ENCODE data around the gene SEC11C. TPM values are rescaled to one million over a fixed set of nuclear protein-coding genes. Genes with fewer than 3 reads are reported as not detected.

SEC11C gene
- total and polyA plus RNA-seq, 2 of the 8 experiments (the other 6 are each of a cell fraction or from before 2014, with no cell fraction given) = 27.1 to 59.3 TPM

- TF ChIP-seq TEAD4 (IDR thresholded peaks at IDR 0.05; ENCODE audit: low read depth, low read length) (no peak), ASH2L (IDR thresholded peaks at IDR 0.05; ENCODE audit: low read length) (no peak), NRF1 (IDR thresholded peaks at IDR 0.05; ENCODE audit: low read depth, low read length) (no peak), ATF2 (IDR thresholded peaks at IDR 0.05; ENCODE audit: low read length) (no peak), PHF8 (conservative IDR thresholded peaks at IDR 0.05; ENCODE audit: low read depth, low read length) (no peak)
Measured at GRCh38 chr18:59149416-59149815, 9.7 kb downstream of the SEC11C start (continued).
